ENCODE data around the gene SLCO2B1.

DNA sequence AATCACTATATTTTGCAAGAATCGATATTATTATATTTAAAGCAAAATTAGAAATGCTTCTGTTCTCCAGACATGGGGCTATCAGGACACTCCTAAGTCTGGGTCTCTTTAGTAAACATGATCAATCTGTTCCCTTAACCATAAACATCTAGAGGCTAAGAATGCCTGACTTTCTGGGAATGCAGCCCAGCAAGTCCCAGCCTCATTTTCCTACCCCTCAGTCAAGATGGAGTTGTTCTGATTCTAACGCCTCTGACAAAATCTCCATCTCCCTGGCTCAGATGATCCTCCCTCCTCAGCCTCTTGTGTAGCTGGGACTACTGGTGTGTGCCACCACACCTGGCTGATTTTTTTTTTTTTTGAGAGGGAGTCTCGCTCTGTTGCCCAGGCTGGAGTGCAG, 35.0 kb downstream of the SLCO2B1 start:
- TF ChIP-seq PPARA (CRISPR knock-in tag; IDR thresholded peaks at IDR 0.05; ENCODE audit: borderline replicate concordance) (no peak), ISL1 (CRISPR knock-in tag; IDR thresholded peaks at IDR 0.05) (no peak), CREB5 (CRISPR knock-in tag; IDR thresholded peaks at IDR 0.05; ENCODE audit: low read depth) (no peak), PATZ1 (CRISPR knock-in tag; IDR thresholded peaks at IDR 0.05; ENCODE audit: borderline replicate concordance) (no peak), ARNTL (CRISPR knock-in tag; IDR thresholded peaks at IDR 0.05; ENCODE audit: borderline replicate concordance, low read depth) (no peak), TOX (CRISPR knock-in tag; IDR thresholded peaks at IDR 0.05; ENCODE audit: borderline replicate concordance) (no peak), CSDC2 (CRISPR knock-in tag; IDR thresholded peaks at IDR 0.05) (no peak), ZFP30 (CRISPR knock-in tag; IDR thresholded peaks at IDR 0.05) (no peak), SNAI2 (CRISPR knock-in tag; IDR thresholded peaks at IDR 0.05) (no peak), TCF4 (CRISPR knock-in tag; IDR thresholded peaks at IDR 0.05; ENCODE audit: borderline replicate concordance) (no peak)
- TF ChIP-seq, protein P1, sequence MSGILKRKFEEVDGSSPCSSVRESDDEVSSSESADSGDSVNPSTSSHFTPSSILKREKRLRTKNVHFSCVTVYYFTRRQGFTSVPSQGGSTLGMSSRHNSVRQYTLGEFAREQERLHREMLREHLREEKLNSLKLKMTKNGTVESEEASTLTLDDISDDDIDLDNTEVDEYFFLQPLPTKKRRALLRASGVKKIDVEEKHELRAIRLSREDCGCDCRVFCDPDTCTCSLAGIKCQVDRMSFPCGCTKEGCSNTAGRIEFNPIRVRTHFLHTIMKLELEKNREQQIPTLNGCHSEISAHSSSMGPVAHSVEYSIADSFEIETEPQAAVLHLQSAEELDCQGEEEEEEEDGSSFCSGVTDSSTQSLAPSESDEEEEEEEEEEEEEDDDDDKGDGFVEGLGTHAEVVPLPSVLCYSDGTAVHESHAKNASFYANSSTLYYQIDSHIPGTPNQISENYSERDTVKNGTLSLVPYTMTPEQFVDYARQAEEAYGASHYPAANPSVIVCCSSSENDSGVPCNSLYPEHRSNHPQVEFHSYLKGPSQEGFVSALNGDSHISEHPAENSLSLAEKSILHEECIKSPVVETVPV (CRISPR knock-in tag; IDR thresholded peaks at IDR 0.05): no peak

Data from SK-N-SH treated with all-trans-retinoic acid at 6 μM for 48 hours (cell line).